Eye (tissue), 1 donor: ENCODE results near the gene COX6A2.
"Not testable (repeated sequence)": the region's sequence is repeated elsewhere in the genome, so short reads cannot be mapped to it uniquely, and the experiment has no call there.

Experiments
- DNase-seq: peaks from one replicate; pipeline ENCODE4 v3.0.0-alpha.2; 2015

COX6A2 gene

GRCh38 chr16:31461921-31462804 is 34.0 kb upstream of the COX6A2 start:
- no peak for DNase-seq

GRCh38 chr16:31461201-31461920 is 33.2 kb upstream of the COX6A2 start:
- DNase-seq, result no peak

GRCh38 chr16:31460582-31461002 is 32.4 kb upstream of the COX6A2 start:
- DNase-seq, result peak; percentile 60

GRCh38 chr16:31459687-31460581 is 31.8 kb upstream of the COX6A2 start:
- DNase-seq, result peak; percentile 100

GRCh38 chr16:31458844-31459686 is 30.9 kb upstream of the COX6A2 start, which contains the start of gene ARMC5:
TSS of gene ARMC5 (plus strand) at chr16:31459501. CDS start at chr16:31459525, 24 bp downstream.
- peak; percentile 99 for DNase-seq

- peak; percentile 68 for DNase-seq
Observed at GRCh38 chr16:31458073-31458843, 30.1 kb upstream of the COX6A2 start.

- no peak for DNase-seq
Observed at GRCh38 chr16:31456988-31457360, 28.8 kb upstream of the COX6A2 start.

GRCh38 chr16:31455601-31456314 is 27.6 kb upstream of the COX6A2 start:
- no peak for DNase-seq

- no peak for DNase-seq
Observed at GRCh38 chr16:31453255-31454204, 25.4 kb upstream of the COX6A2 start.

GRCh38 chr16:31452631-31453106 is 24.5 kb upstream of the COX6A2 start:
- no peak for DNase-seq

GRCh38 chr16:31451681-31452351 is 23.7 kb upstream of the COX6A2 start:
- DNase-seq, result peak; percentile 76

- no peak for DNase-seq
Observed at GRCh38 chr16:31451201-31451600, 23.0 kb upstream of the COX6A2 start.

- not testable (repeated sequence) for DNase-seq
Observed at GRCh38 chr16:31445931-31446330, 17.8 kb upstream of the COX6A2 start.

GRCh38 chr16:31441956-31442355 is 13.8 kb upstream of the COX6A2 start:
- DNase-seq, result no peak

GRCh38 chr16:31440516-31441184 is 12.5 kb upstream of the COX6A2 start:
- DNase-seq, result no peak

- DNase-seq, result no peak
Observed at GRCh38 chr16:31439519-31439918, 11.4 kb upstream of the COX6A2 start.

GRCh38 chr16:31439023-31439422 is 10.9 kb upstream of the COX6A2 start:
- not testable (repeated sequence) for DNase-seq

GRCh38 chr16:31438414-31438813 is 10.3 kb upstream of the COX6A2 start:
- no peak for DNase-seq
